ENCODE results near the gene MAP3K20.
"Not testable (repeated sequence)": the region's sequence is repeated elsewhere in the genome, so short reads cannot be mapped to it uniquely, and the experiment has no call there.

Gene MAP3K20

GRCh38 chr2:173141666-173142065 is 66.0 kb downstream of the MAP3K20 start:
- Mint-ChIP-seq H3K36me3 (ENCODE audit: low read depth) (peaks cover 10% of the 10 kb centered on the region), H3K4me3 (no peak overlapping the region), H3K27ac (no peak overlapping the region), H3K9me3 (peaks cover 8% of the 10 kb centered on the region), H3K27me3 (peaks cover 18% of the 10 kb centered on the region), H3K4me1 (ENCODE audit: low read depth) (peaks cover 34% of the 10 kb centered on the region)

- Mint-ChIP-seq H3K4me3 (no peak overlapping the region), H3K27me3 (peaks cover 12% of the 10 kb centered on the region), H3K9me3 (peaks cover 8% of the 10 kb centered on the region), H3K4me1 (ENCODE audit: low read depth) (peaks cover 48% of the 10 kb centered on the region), H3K36me3 (ENCODE audit: low read depth) (peaks cover 10% of the 10 kb centered on the region), H3K27ac (no peak overlapping the region)
Measured at GRCh38 chr2:173145454-173145853, 69.8 kb downstream of the MAP3K20 start.

- H3K4me3 Mint-ChIP-seq = no peak overlapping the region
- no peak overlapping the region for H3K27ac Mint-ChIP-seq
- peaks cover 3% of the 10 kb centered on the region for H3K36me3 Mint-ChIP-seq (ENCODE audit: low read depth)
- peaks cover 55% of the 10 kb centered on the region for H3K4me1 Mint-ChIP-seq (ENCODE audit: low read depth)
- peaks cover 3% of the 10 kb centered on the region for H3K27me3 Mint-ChIP-seq
- peaks cover 2% of the 10 kb centered on the region for H3K9me3 Mint-ChIP-seq
Measured at GRCh38 chr2:173146590-173146989, 70.9 kb downstream of the MAP3K20 start.

GRCh38 chr2:173148520-173148919 is 72.9 kb downstream of the MAP3K20 start:
- Mint-ChIP-seq H3K36me3 (ENCODE audit: low read depth) (no peaks in the 10 kb centered on the region), H3K27me3 (no peaks in the 10 kb centered on the region), H3K4me1 (ENCODE audit: low read depth) (peaks cover 70% of the 10 kb centered on the region), H3K4me3 (no peak overlapping the region), H3K9me3 (no peaks in the 10 kb centered on the region), H3K27ac (peak overlapping the region; percentile 17)

GRCh38 chr2:173149491-173149890 is 73.8 kb downstream of the MAP3K20 start:
- Mint-ChIP-seq H3K27ac (peak overlapping the region; percentile 62), H3K27me3 (no peaks in the 10 kb centered on the region), H3K9me3 (no peaks in the 10 kb centered on the region), H3K4me1 (ENCODE audit: low read depth) (peaks cover 70% of the 10 kb centered on the region), H3K4me3 (peak overlapping the region; percentile 1), H3K36me3 (ENCODE audit: low read depth) (no peaks in the 10 kb centered on the region)

- H3K27me3 Mint-ChIP-seq = no peaks in the 10 kb centered on the region
- H3K27ac Mint-ChIP-seq = peak overlapping the region; percentile 62
- peaks cover 73% of the 10 kb centered on the region for H3K4me1 Mint-ChIP-seq (ENCODE audit: low read depth)
- H3K4me3 Mint-ChIP-seq = peak overlapping the region; percentile 1
- no peaks in the 10 kb centered on the region for H3K9me3 Mint-ChIP-seq
- H3K36me3 Mint-ChIP-seq (ENCODE audit: low read depth) = no peaks in the 10 kb centered on the region
Measured at GRCh38 chr2:173150087-173150486, 74.4 kb downstream of the MAP3K20 start.

- Mint-ChIP-seq H3K9me3 (no peaks in the 10 kb centered on the region), H3K27ac (no peak overlapping the region), H3K4me1 (ENCODE audit: low read depth) (peaks cover 68% of the 10 kb centered on the region), H3K27me3 (no peaks in the 10 kb centered on the region), H3K4me3 (no peak overlapping the region), H3K36me3 (ENCODE audit: low read depth) (no peaks in the 10 kb centered on the region)
Measured at GRCh38 chr2:173150963-173151362, 75.3 kb downstream of the MAP3K20 start.

- H3K9me3 Mint-ChIP-seq = no peaks in the 10 kb centered on the region
- no peak overlapping the region for H3K4me3 Mint-ChIP-seq
- H3K27me3 Mint-ChIP-seq = peaks cover 2% of the 10 kb centered on the region
- H3K36me3 Mint-ChIP-seq (ENCODE audit: low read depth) = no peaks in the 10 kb centered on the region
- peaks cover 59% of the 10 kb centered on the region for H3K4me1 Mint-ChIP-seq (ENCODE audit: low read depth)
- peak overlapping the region; percentile 41 for H3K27ac Mint-ChIP-seq
Measured at GRCh38 chr2:173151671-173152401, 76.2 kb downstream of the MAP3K20 start.

- H3K4me1 Mint-ChIP-seq (ENCODE audit: low read depth) = peaks cover 55% of the 10 kb centered on the region
- H3K36me3 Mint-ChIP-seq (ENCODE audit: low read depth) = no peaks in the 10 kb centered on the region
- H3K4me3 Mint-ChIP-seq = no peak overlapping the region
- H3K9me3 Mint-ChIP-seq = no peaks in the 10 kb centered on the region
- no peak overlapping the region for H3K27ac Mint-ChIP-seq
- peaks cover 4% of the 10 kb centered on the region for H3K27me3 Mint-ChIP-seq
Measured at GRCh38 chr2:173153301-173153885, 77.7 kb downstream of the MAP3K20 start.

- no peak overlapping the region for H3K4me3 Mint-ChIP-seq
- H3K27ac Mint-ChIP-seq = no peak overlapping the region
- H3K27me3 Mint-ChIP-seq = peaks cover 11% of the 10 kb centered on the region
- no peaks in the 10 kb centered on the region for H3K36me3 Mint-ChIP-seq (ENCODE audit: low read depth)
- H3K4me1 Mint-ChIP-seq (ENCODE audit: low read depth) = peaks cover 14% of the 10 kb centered on the region
- no peaks in the 10 kb centered on the region for H3K9me3 Mint-ChIP-seq
Measured at GRCh38 chr2:173157676-173158293, 82.1 kb downstream of the MAP3K20 start.

GRCh38 chr2:173159791-173160463 is 84.3 kb downstream of the MAP3K20 start:
- H3K27me3 Mint-ChIP-seq = peaks cover 11% of the 10 kb centered on the region
- H3K9me3 Mint-ChIP-seq = peaks cover 4% of the 10 kb centered on the region
- no peaks in the 10 kb centered on the region for H3K36me3 Mint-ChIP-seq (ENCODE audit: low read depth)
- H3K27ac Mint-ChIP-seq = no peak overlapping the region
- H3K4me3 Mint-ChIP-seq = no peak overlapping the region
- H3K4me1 Mint-ChIP-seq (ENCODE audit: low read depth) = peaks cover 5% of the 10 kb centered on the region

GRCh38 chr2:173160618-173161017 is 85.0 kb downstream of the MAP3K20 start:
- no peak overlapping the region for H3K27ac Mint-ChIP-seq
- H3K36me3 Mint-ChIP-seq (ENCODE audit: low read depth) = no peaks in the 10 kb centered on the region
- H3K9me3 Mint-ChIP-seq = peaks cover 4% of the 10 kb centered on the region
- H3K4me1 Mint-ChIP-seq (ENCODE audit: low read depth) = no peaks in the 10 kb centered on the region
- peaks cover 11% of the 10 kb centered on the region for H3K27me3 Mint-ChIP-seq
- no peak overlapping the region for H3K4me3 Mint-ChIP-seq

GRCh38 chr2:173161040-173161439 is 85.4 kb downstream of the MAP3K20 start:
- Mint-ChIP-seq H3K4me1 (ENCODE audit: low read depth) (no peaks in the 10 kb centered on the region), H3K27me3 (peaks cover 11% of the 10 kb centered on the region), H3K4me3 (no peak overlapping the region), H3K9me3 (peaks cover 4% of the 10 kb centered on the region), H3K27ac (no peak overlapping the region), H3K36me3 (ENCODE audit: low read depth) (no peaks in the 10 kb centered on the region)

GRCh38 chr2:173161507-173161906 is 85.9 kb downstream of the MAP3K20 start:
- Mint-ChIP-seq H3K27ac (no peak overlapping the region), H3K9me3 (peaks cover 4% of the 10 kb centered on the region), H3K36me3 (ENCODE audit: low read depth) (no peaks in the 10 kb centered on the region), H3K4me1 (ENCODE audit: low read depth) (no peaks in the 10 kb centered on the region), H3K27me3 (peaks cover 11% of the 10 kb centered on the region), H3K4me3 (no peak overlapping the region)

- H3K27me3 Mint-ChIP-seq; H3K4me3 Mint-ChIP-seq; H3K27ac Mint-ChIP-seq; H3K9me3 Mint-ChIP-seq; H3K36me3 Mint-ChIP-seq (ENCODE audit: low read depth); H3K4me1 Mint-ChIP-seq (ENCODE audit: low read depth): not testable (repeated sequence)
Measured at GRCh38 chr2:173163357-173163756, 87.7 kb downstream of the MAP3K20 start.

All from stimulated activated naive CD8-positive, alpha-beta T cell treated with anti-CD3 and anti-CD28 coated beads, Interleukin-15, Interleukin-2, amounts not matched to agents 100 ng/mL and 50 ng/mL, for 24 hours (primary cell).